CD4-positive, CD25-positive, alpha-beta regulatory T cell (primary cell): ENCODE results near the gene OR2H1. TPM values are rescaled to one million over a fixed set of nuclear protein-coding genes. Genes with fewer than 3 reads are reported as not detected.

Experiments used
- ATAC-seq, 2 donors: fragments of 150-1000 bp; cut with Tn5 transposase; one replicate each; pipeline ENCODE4 v1.10.0; 2021; ENCODE audit warnings: low read depth in 2 of 2, moderate number of reproducible peaks in 2 of 2, moderate library complexity in 1 of 2
- DNase-seq, 3 donors: peaks; one replicate each; pipeline versions ENCODE4 v3.0.0 to v3.0.0-alpha.2; 2012 to 2022; ENCODE audit warnings: mixed read lengths in 1 of 3
- H3K27ac ChIP-seq: one replicate; pipeline ENCODE4 v1.7.0; 2013; ENCODE audit warnings: mild to moderate bottlenecking, low read length; ENCODE audit not compliant: insufficient read depth, poor library complexity, severe bottlenecking
- H3K27me3 ChIP-seq: one replicate; pipeline ENCODE4 v1.7.0; 2013; ENCODE audit warnings: low read length; ENCODE audit not compliant: control insufficient read depth, insufficient read depth
- H3K36me3 ChIP-seq: one replicate; pipeline ENCODE4 v1.7.0; 2013; ENCODE audit warnings: mild to moderate bottlenecking, low read length, moderate library complexity; ENCODE audit not compliant: control insufficient read depth, insufficient read depth
- H3K4me1 ChIP-seq: 2 replicates; pipeline ENCODE4 v1.7.0; 2013; ENCODE audit warnings: mild to moderate bottlenecking, low read length; ENCODE audit not compliant: insufficient read depth, control insufficient read depth, poor library complexity, severe bottlenecking
- H3K4me3 ChIP-seq: one replicate; pipeline ENCODE4 v1.7.0; 2013; ENCODE audit warnings: low read depth, mild to moderate bottlenecking, low read length, moderate library complexity
- H3K9me3 ChIP-seq, 2 experiments: 1 replicate in 1 of 2; 2 replicates in 1 of 2; pipeline ENCODE4 v1.7.0; 2013; ENCODE audit warnings: low read length in 2 of 2, mild to moderate bottlenecking in 1 of 2, moderate library complexity in 1 of 2; ENCODE audit not compliant: control insufficient read depth in 2 of 2
- H3K27ac Mint-ChIP-seq, 3 donors: one replicate each; pipeline ENCODE4 v1.8.0; 2020 to 2022; ENCODE audit warnings: mild to moderate bottlenecking in 3 of 3, mixed read lengths in 3 of 3, moderate library complexity in 2 of 3
- H3K27me3 Mint-ChIP-seq: one replicate; pipeline ENCODE4 v1.8.0; 2022; ENCODE audit warnings: mild to moderate bottlenecking, mixed read lengths
- H3K36me3 Mint-ChIP-seq: one replicate; pipeline ENCODE4 v1.8.0; 2020; ENCODE audit warnings: mixed read lengths
- H3K4me1 Mint-ChIP-seq, 4 donors: one replicate each; pipeline ENCODE4 v1.8.0; 2020 to 2022; ENCODE audit warnings: mixed read lengths in 4 of 4, mild to moderate bottlenecking in 1 of 4
- H3K4me3 Mint-ChIP-seq, 4 donors: one replicate each; pipeline ENCODE4 v1.8.0; 2020 to 2022; ENCODE audit warnings: mild to moderate bottlenecking in 4 of 4, mixed read lengths in 4 of 4, moderate library complexity in 3 of 4
- H3K9me3 Mint-ChIP-seq, 7 donors: one replicate each; pipeline ENCODE4 v1.8.0; 2020 to 2022; ENCODE audit warnings: mixed read lengths in 7 of 7, mild to moderate bottlenecking in 3 of 7, moderate library complexity in 2 of 7
- polyA plus RNA-seq, 4 donors: library from polyadenylated mRNA; unstranded; fragments of 300-500 nt; fragmentation: Illumina TruSeq; gene quantifications; one replicate each; pipeline ENCODE4 v1.2.3, GENCODE V29; 2021
- total RNA-seq: library from RNA; stranded (reverse); gene quantifications from one replicate; pipeline ENCODE4 v1.2.3, GENCODE V29; 2022

OR2H1 gene
- total and polyA plus RNA-seq, 5 donors from 2014 or later = not detected

DNA sequence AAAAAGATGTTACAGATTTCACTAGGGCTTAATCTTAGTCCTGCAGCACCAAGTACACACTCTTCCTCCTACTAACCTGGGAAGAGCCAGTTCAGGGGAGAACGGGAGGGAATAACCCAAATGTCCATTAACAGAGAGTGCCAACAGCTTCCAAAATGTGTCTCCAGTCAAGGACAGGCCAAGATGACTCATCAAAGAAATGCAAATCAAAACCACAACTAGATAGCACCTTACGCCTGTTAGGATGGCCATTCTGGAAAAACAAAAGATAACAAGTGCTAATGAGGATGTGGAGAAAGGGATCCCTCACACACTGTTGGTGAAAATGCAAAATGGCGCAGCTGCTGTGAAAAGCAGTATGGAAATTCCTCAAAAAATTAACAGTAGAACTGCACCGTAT is 34.6 kb downstream of the OR2H1 start:
- no peak for DNase-seq
- Mint-ChIP-seq H3K9me3 (no peaks in the 10 kb centered on the region), H3K4me1 (no peaks in the 10 kb centered on the region), H3K4me3 (no peak overlapping the region), H3K27me3 (peaks cover 17% of the 10 kb centered on the region), H3K36me3 (no peaks in the 10 kb centered on the region), H3K27ac (no peak overlapping the region)
- H3K27me3 ChIP-seq = peaks cover 20% of the 10 kb centered on the region
- H3K9me3 ChIP-seq = no peaks in the 10 kb centered on the region
- H3K27ac ChIP-seq = no peak overlapping the region
- no peak overlapping the region for H3K4me3 ChIP-seq
- no peaks in the 10 kb centered on the region for H3K36me3 ChIP-seq
- H3K4me1 ChIP-seq = no peaks in the 10 kb centered on the region
- no peak for ATAC-seq

DNA sequence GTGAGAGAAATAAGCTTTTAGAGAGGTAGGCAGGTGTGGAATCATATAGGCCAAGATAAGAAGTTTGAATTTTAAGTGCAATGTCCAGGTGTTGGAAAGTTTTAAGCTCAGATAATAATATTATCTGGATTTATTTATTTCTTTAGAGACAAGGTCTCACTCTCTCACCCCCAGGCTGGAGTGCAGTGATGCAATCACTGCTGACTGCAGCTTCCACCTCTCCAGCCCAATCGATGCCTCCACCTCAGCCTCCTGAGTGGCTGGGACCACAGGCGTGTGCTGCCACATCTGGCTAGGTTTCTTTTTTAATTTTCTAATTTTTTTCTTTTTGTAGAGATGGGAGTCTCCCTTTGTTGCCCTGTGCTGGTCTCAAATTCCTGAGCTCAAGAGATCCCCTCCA is 36.3 kb downstream of the OR2H1 start:
- no peaks in the 10 kb centered on the region for H3K36me3 ChIP-seq
- DNase-seq = no peak
- Mint-ChIP-seq H3K4me1 (no peaks in the 10 kb centered on the region), H3K36me3 (no peaks in the 10 kb centered on the region), H3K27me3 (peaks cover 13% of the 10 kb centered on the region), H3K27ac (no peak overlapping the region), H3K4me3 (no peak overlapping the region), H3K9me3 (no peaks in the 10 kb centered on the region)
- no peak overlapping the region for H3K27ac ChIP-seq
- H3K27me3 ChIP-seq = peaks cover 23% of the 10 kb centered on the region
- H3K4me1 ChIP-seq = no peaks in the 10 kb centered on the region
- H3K4me3 ChIP-seq = no peak overlapping the region
- no peaks in the 10 kb centered on the region for H3K9me3 ChIP-seq
- ATAC-seq = no peak

DNA sequence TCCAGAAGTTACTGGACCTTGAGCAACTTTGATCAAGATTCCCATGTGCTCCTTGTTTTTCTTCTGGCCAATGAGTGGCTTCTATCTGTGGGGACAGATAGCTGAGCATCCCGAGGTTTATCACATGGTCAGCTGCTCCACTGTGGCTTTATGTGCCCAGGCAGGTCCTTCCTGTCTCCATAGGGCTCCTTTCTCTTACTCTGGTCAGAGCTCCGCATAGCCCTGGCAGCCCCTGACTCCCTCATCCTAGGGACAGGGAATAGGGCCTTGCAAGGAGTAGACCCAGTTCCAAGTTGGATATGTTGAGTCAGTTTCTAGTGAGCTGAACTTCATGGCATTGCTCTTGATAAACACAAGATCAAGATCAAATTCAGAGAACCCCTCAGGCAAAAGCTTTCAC is 37.2 kb downstream of the OR2H1 start:
- Histone ChIP-seq H3K27me3 (peaks cover 23% of the 10 kb centered on the region), H3K36me3 (no peaks in the 10 kb centered on the region), H3K9me3 (no peaks in the 10 kb centered on the region), H3K4me3 (no peak overlapping the region), H3K4me1 (no peaks in the 10 kb centered on the region), H3K27ac (no peak overlapping the region)
- H3K27ac Mint-ChIP-seq = no peak overlapping the region
- no peak for DNase-seq
- ATAC-seq = no peak
- peaks cover 19% of the 10 kb centered on the region for H3K27me3 Mint-ChIP-seq
- no peak overlapping the region for H3K4me3 Mint-ChIP-seq
- H3K36me3 Mint-ChIP-seq = no peaks in the 10 kb centered on the region
- H3K4me1 Mint-ChIP-seq = no peaks in the 10 kb centered on the region
- no peaks in the 10 kb centered on the region for H3K9me3 Mint-ChIP-seq

DNA sequence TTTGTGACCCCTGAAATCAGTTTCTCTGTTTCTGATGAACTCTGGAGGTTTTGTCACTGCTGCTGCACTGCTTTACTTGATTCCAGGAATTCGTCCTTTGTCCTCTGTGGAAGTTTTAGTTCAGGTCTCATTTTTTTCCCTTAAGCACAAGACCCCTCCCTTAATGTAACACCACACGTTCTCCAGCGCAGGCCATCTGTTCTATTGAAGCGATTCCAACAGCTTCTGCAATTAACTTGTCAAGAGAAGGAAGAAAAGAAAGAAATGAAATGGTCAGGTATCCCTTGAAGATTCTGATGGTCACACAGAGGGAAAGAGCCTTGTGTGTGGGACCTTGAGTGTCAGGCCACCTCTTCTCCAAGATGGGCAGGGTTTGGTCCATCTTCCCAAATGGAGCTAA is 38.6 kb downstream of the OR2H1 start:
- ATAC-seq (no peak), DNase-seq (no peak)
- H3K36me3 Mint-ChIP-seq = no peaks in the 10 kb centered on the region
- no peaks in the 10 kb centered on the region for H3K4me1 Mint-ChIP-seq
- no peaks in the 10 kb centered on the region for H3K9me3 Mint-ChIP-seq
- Histone ChIP-seq H3K27ac (no peak overlapping the region), H3K4me3 (no peak overlapping the region), H3K36me3 (no peaks in the 10 kb centered on the region), H3K4me1 (no peaks in the 10 kb centered on the region), H3K9me3 (no peaks in the 10 kb centered on the region), H3K27me3 (peaks cover 23% of the 10 kb centered on the region)
- no peak overlapping the region for H3K4me3 Mint-ChIP-seq
- peaks cover 20% of the 10 kb centered on the region for H3K27me3 Mint-ChIP-seq
- no peak overlapping the region for H3K27ac Mint-ChIP-seq

DNA sequence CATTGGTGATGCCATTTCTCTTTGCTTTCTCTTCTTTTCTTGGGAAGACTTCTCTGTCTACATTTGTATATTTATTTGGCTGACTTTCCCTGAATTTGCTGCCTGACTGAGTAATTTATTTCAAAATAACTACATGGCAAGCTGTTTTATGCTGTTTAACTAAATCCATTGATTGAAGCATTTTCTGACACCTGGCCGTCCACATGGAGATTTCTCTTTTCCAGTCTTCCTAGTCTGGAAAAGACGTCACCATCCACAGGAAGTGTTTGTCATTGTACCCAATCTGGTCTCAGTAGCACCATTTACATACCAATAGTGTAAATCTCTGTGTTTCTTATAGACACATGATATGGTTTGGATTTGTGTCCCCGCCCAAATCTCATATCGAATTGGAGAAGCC is 40.0 kb downstream of the OR2H1 start:
- H3K4me3 Mint-ChIP-seq = no peak overlapping the region
- Histone ChIP-seq H3K27ac (no peak overlapping the region), H3K4me1 (no peaks in the 10 kb centered on the region), H3K4me3 (no peak overlapping the region), H3K36me3 (no peaks in the 10 kb centered on the region), H3K9me3 (no peaks in the 10 kb centered on the region), H3K27me3 (peaks cover 24% of the 10 kb centered on the region)
- H3K9me3 Mint-ChIP-seq = no peaks in the 10 kb centered on the region
- no peak for ATAC-seq
- peaks cover 16% of the 10 kb centered on the region for H3K27me3 Mint-ChIP-seq
- H3K36me3 Mint-ChIP-seq = no peaks in the 10 kb centered on the region
- DNase-seq = no peak
- no peak overlapping the region for H3K27ac Mint-ChIP-seq
- no peaks in the 10 kb centered on the region for H3K4me1 Mint-ChIP-seq

DNA sequence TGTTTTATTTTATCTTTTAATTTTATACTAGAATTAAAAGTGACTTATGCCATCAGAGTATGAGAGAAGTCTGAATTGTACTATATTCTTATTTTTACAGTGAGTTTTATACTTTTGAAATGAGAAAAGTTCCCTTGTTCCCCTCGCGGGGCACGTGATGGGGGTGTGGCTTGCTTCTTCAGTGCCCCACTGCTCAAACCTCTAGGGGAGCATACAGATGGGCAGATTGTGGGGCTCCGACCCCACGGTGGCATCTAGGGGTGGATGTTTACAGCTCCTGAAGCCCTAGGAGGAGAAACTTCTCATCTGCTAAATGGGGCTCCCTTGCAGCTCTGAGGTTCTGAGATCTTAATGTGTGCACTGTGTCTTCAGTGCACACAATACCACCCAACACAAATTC is 42.7 kb downstream of the OR2H1 start:
- H3K4me3 ChIP-seq = no peak overlapping the region
- Mint-ChIP-seq H3K4me3 (no peak overlapping the region), H3K27me3 (peaks cover 18% of the 10 kb centered on the region), H3K27ac (no peak overlapping the region), H3K9me3 (no peaks in the 10 kb centered on the region), H3K4me1 (no peaks in the 10 kb centered on the region), H3K36me3 (no peaks in the 10 kb centered on the region)
- no peaks in the 10 kb centered on the region for H3K9me3 ChIP-seq
- no peaks in the 10 kb centered on the region for H3K36me3 ChIP-seq
- H3K4me1 ChIP-seq = no peaks in the 10 kb centered on the region
- DNase-seq = no peak
- no peak for ATAC-seq
- peaks cover 21% of the 10 kb centered on the region for H3K27me3 ChIP-seq
- no peak overlapping the region for H3K27ac ChIP-seq

DNA sequence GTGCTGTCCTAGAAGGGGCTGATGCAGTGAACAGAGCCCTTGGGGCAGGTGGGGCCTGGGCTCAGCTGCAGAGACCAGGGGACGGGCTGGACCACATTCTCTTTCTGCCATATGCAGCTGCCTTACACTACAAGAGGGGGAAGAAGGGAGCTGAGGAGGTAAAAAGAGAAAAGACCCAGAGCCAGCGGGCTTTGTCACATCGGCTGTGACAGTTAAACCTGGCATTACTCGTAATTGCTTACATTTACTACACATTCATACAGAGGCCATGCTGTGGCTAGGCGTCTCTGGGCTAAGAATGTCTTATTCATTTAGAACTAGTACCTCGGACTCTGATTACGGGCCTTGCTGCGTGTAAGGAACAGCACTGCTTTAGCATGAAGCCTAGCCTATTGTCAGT is 43.6 kb downstream of the OR2H1 start:
- Histone ChIP-seq H3K36me3 (no peaks in the 10 kb centered on the region), H3K27ac (no peak overlapping the region), H3K4me3 (no peak overlapping the region), H3K9me3 (no peaks in the 10 kb centered on the region), H3K27me3 (peaks cover 19% of the 10 kb centered on the region), H3K4me1 (no peaks in the 10 kb centered on the region)
- peaks cover 18% of the 10 kb centered on the region for H3K27me3 Mint-ChIP-seq
- H3K27ac Mint-ChIP-seq = no peak overlapping the region
- H3K4me3 Mint-ChIP-seq = no peak overlapping the region
- no peak for ATAC-seq
- no peaks in the 10 kb centered on the region for H3K36me3 Mint-ChIP-seq
- no peaks in the 10 kb centered on the region for H3K4me1 Mint-ChIP-seq
- H3K9me3 Mint-ChIP-seq = peaks cover 0 to 1% (median 0%) of the 10 kb centered on the region in 7 donors
- DNase-seq = no peak

DNA sequence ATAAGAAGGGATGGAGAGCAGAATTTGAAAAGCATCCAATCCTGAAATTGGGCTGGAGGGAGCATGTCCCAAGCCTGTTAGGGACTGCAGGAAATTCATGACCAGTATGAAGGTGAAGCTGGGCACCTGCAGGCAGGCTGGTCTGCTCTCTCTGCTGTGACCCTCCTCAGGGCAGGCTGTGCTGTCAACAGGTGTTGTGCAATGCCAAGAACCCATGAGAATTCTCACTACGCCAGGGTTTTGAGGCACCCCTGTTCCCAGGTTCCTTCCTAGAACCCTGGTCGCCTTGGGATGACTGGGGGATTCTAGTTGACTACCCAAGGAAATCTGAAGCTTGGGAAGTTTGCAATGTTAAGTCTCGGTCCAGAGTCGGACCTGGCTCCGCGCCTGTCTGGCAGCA is 44.2 kb downstream of the OR2H1 start:
- Mint-ChIP-seq H3K9me3 (peaks cover 0 to 1% (median 0%) of the 10 kb centered on the region in 7 donors), H3K4me3 (no peak overlapping the region), H3K4me1 (no peaks in the 10 kb centered on the region), H3K27ac (no peak overlapping the region), H3K27me3 (peaks cover 18% of the 10 kb centered on the region), H3K36me3 (no peaks in the 10 kb centered on the region)
- Histone ChIP-seq H3K9me3 (no peaks in the 10 kb centered on the region), H3K4me1 (no peaks in the 10 kb centered on the region), H3K27me3 (peaks cover 14% of the 10 kb centered on the region), H3K4me3 (no peak overlapping the region), H3K36me3 (no peaks in the 10 kb centered on the region), H3K27ac (no peak overlapping the region)
- ATAC-seq (no peak), DNase-seq (no peak)
